ENCODE measurements around the gene RNF207. TPM values are rescaled to one million over a fixed set of nuclear protein-coding genes. Genes with fewer than 3 reads are reported as not detected.

RNF207 gene
- total RNA-seq, 1 donor from 2014 or later: 83.3 TPM

DNA sequence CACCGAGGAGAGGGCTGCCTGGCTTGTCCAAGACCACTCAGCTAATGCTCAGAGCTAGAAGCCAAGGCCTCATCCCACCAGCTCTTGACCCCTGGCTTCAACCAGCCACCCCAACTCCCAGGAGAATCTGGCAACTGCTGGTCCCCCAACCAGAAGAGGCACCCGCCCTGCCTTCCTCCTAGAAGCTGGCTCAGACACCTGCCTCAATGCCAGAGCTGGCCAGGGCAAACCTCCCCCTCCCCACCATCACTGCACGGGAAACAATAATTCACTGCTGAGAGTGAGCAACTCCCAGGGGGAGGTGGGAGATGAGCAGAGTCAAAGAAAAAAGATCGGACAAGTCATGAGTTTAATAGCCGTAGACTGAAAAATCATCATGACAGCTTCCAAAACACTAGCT is 29.1 kb upstream of the RNF207 start:
- peaks cover 93% of the 10 kb centered on the region for H3K27me3 ChIP-seq (ENCODE audit: low read depth)
- H3K9me3 ChIP-seq (replicated peaks): no peaks in the 10 kb centered on the region
- intact Hi-C loops (cut with micrococcal nuclease): no loop called here
- no peak overlapping the region for H3K27ac ChIP-seq (replicated peaks)
- no peak overlapping the region for H3K4me3 ChIP-seq
- no peak for TF ChIP-seq CTCF (IDR thresholded peaks at IDR 0.05; ENCODE audit: borderline replicate concordance)
- H3K36me3 ChIP-seq: no peaks in the 10 kb centered on the region
- H3K4me1 ChIP-seq: peaks cover 27% of the 10 kb centered on the region
- DNase-seq: no peak

- Histone ChIP-seq H3K4me1 (peaks cover 27% of the 10 kb centered on the region), H3K27me3 (ENCODE audit: low read depth) (peaks cover 83% of the 10 kb centered on the region), H3K4me3 (no peak overlapping the region), H3K36me3 (no peaks in the 10 kb centered on the region), H3K9me3 (replicated peaks) (no peaks in the 10 kb centered on the region), H3K27ac (replicated peaks) (no peak overlapping the region)
- intact Hi-C loops (cut with micrococcal nuclease): no loop called here
- TF ChIP-seq CTCF (IDR thresholded peaks at IDR 0.05; ENCODE audit: borderline replicate concordance): no peak
- no peak for DNase-seq
Measured at GRCh38 chr1:6177681-6178380, 28.1 kb upstream of the RNF207 start.

DNA sequence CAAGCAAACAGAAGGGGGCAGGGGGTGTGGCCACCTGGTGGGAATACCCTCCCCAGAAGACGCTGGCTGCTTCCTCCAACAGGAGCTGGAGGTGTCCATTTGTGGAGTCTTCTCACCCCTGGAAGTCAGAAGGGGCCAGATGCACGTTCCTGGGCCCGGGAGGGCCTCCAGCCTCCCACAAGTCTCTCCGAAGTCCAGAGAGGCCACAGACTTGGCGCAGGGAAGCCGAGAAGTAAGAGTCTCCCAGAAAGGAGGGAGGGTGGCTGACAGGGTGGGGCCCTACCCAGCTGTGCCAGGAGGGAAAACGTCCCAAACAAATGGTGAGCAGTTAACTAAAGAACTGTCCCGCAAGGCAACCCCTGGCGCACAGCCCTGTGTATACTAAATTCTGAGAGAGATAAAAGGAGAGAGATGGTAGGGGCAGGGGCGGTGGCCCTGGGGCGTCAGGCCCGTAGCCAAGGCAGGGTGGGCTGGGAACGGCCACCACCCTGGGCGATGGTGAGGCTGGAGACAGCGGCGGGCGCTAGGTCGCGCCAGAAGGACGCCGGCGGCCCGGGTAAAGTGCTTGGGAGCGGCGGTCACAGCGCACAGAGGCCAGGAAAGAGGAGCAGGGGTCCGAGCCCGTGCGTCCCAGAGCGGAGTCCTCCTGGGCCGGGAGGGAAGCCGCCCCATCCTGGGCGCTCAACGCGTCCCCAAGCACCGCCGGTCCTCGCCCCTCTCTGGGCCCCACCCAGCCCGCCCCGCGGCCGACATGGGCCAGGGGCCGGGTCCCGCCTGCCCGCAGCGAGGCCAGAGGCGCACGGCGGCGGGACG is 27.0 kb upstream of the RNF207 start:
- TF ChIP-seq CTCF (IDR thresholded peaks at IDR 0.05; ENCODE audit: borderline replicate concordance): no peak
- peaks cover 71% of the 10 kb centered on the region for H3K27me3 ChIP-seq (ENCODE audit: low read depth)
- intact Hi-C loops (cut with micrococcal nuclease): no loop called here

DNA sequence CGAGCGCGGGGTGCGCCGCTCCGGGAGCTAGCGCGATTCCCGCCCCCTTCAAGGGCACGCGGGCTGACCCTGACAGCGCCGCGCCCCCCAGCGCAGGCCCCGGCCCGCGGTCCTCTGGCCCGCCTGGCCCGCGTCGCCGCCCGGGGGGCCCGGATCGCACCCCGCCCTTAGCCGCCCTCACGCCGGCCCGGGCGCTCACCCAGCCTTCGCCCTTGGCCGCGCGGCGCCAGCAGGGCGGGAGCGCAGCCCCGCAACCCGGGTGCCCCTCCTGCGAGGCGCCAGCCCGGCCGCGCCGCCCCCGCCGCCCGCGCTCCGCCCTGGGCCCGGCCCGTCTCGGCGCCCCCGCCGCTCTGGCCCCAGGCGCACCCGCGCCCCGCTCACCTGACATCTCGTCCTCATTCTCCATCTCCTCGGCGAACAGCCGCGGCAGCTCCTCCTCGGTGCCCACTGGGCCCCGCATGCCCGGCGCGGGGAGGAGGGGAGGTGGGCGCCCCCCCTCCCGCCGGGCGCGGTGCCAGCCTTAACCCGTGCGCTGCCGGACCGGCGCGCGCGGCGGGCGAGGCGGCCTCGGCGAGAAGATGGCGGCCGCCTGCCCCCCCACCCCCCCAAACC is 26.2 kb upstream of the RNF207 start:
- Histone ChIP-seq H3K9me3 (replicated peaks) (no peaks in the 10 kb centered on the region), H3K4me3 (peak overlapping the region; percentile 55), H3K4me1 (peaks cover 27% of the 10 kb centered on the region), H3K27me3 (ENCODE audit: low read depth) (peaks cover 64% of the 10 kb centered on the region), H3K27ac (replicated peaks) (no peak overlapping the region), H3K36me3 (no peaks in the 10 kb centered on the region)
- TF ChIP-seq CTCF (IDR thresholded peaks at IDR 0.05; ENCODE audit: borderline replicate concordance): no peak
- intact Hi-C loops (cut with micrococcal nuclease): loop anchor here (10.0 kb wide), 1 partner anchor 125 kb away; no protein-coding TSS in a partner anchor
- DNase-seq: no peak

More for the DNA sequence above, 27.0 kb upstream of the RNF207 start:
- no peaks in the 10 kb centered on the region for H3K9me3 ChIP-seq (replicated peaks)
- H3K27ac ChIP-seq (replicated peaks): no peak overlapping the region
- DNase-seq: no peak
- H3K4me3 ChIP-seq: peak overlapping the region; percentile 52
- no peaks in the 10 kb centered on the region for H3K36me3 ChIP-seq
- H3K4me1 ChIP-seq: peaks cover 27% of the 10 kb centered on the region

DNA sequence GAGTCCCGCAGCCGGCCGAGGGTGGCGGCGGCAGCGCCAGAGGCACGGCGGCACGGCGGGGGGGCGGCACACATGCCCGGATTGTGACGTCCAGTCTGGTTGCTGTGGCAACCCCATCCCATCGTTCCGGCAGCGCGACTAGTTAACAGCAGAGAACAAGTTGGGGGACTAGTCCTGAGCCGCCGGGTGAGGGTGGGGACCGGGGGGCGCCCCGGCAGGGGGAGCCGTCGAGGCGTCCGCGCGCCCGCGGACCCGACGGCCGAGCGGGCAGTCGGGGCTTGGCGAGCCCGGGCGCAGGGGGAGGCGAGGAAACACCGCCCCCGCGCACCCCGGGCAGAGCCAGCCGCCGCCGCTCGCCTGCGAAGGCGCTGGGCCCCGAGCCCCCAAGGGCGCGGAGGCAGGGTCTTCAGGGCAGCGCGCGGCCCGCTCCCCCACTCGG is 25.6 kb upstream of the RNF207 start, which contains the start of gene CHD5:
TSS of gene CHD5 (minus strand) at position 54 of the 439 bp plus-strand sequence. CDS start 298 bp downstream, outside the sequence.
- peak; percentile 17 for TF ChIP-seq CTCF (IDR thresholded peaks at IDR 0.05; ENCODE audit: borderline replicate concordance)
- peaks cover 1% of the 10 kb centered on the region for H3K36me3 ChIP-seq
- intact Hi-C loops (cut with micrococcal nuclease): loop anchor here (10.0 kb wide), 1 partner anchor 125 kb away; no protein-coding TSS in a partner anchor
- peak within 1 kb of the TSS; percentile 55 for H3K4me3 ChIP-seq
- H3K27ac ChIP-seq (replicated peaks): no peak within 1 kb of the TSS
- H3K9me3 ChIP-seq (replicated peaks): no peaks in the 10 kb centered on the region
- H3K27me3 ChIP-seq (ENCODE audit: low read depth): peaks cover 60% of the 10 kb centered on the region
- DNase-seq: no peak
- H3K4me1 ChIP-seq: peaks cover 27% of the 10 kb centered on the region

Data from left ventricle myocardium inferior (tissue), 1 donor.